Astrocyte (in vitro differentiated cells and primary cell): ENCODE data around the gene SAMD7. TPM values are rescaled to one million over a fixed set of nuclear protein-coding genes. Genes with fewer than 3 reads are reported as not detected.

Source experiments
- DNase-seq: peaks from one replicate; pipeline ENCODE4 v3.0.0-alpha.2; 2010; ENCODE audit warnings: low read depth
- FAIRE-seq: peaks from 2 replicates; lab custom pipeline; 2011; peaks lifted over from hg19 to GRCh38; lab: Jason Lieb, UNC
- H2AFZ ChIP-seq: 2 replicates; pipeline ENCODE4 v1.6.0; 2012; ENCODE audit warnings: low read depth, low read length, inconsistent platforms
- H3K27ac ChIP-seq: 2 replicates; pipeline ENCODE4 v1.5.1; 2011; ENCODE audit warnings: low read depth, low read length, inconsistent platforms
- H3K27me3 ChIP-seq: 2 replicates; pipeline ENCODE4 v1.6.0; 2011; ENCODE audit warnings: low read length, inconsistent platforms; ENCODE audit not compliant: insufficient read depth
- H3K36me3 ChIP-seq: 2 replicates; pipeline ENCODE4 v1.5.1; 2011; ENCODE audit warnings: low read length, inconsistent platforms; ENCODE audit not compliant: insufficient read depth
- H3K4me1 ChIP-seq: 2 replicates; pipeline ENCODE4 v1.5.1; 2011; ENCODE audit warnings: low read length, inconsistent platforms; ENCODE audit not compliant: insufficient read depth
- H3K4me2 ChIP-seq: 2 replicates; pipeline ENCODE4 v1.6.0; 2012; ENCODE audit warnings: low read length, inconsistent platforms
- H3K4me3 ChIP-seq: 2 replicates; pipeline ENCODE4 v1.5.1; 2011; ENCODE audit warnings: low read depth, mild to moderate bottlenecking, low read length, inconsistent platforms; ENCODE audit not compliant: insufficient read depth
- H3K79me2 ChIP-seq: 2 replicates; pipeline ENCODE4 v1.6.0; 2012; ENCODE audit warnings: mild to moderate bottlenecking, low read length, inconsistent platforms; ENCODE audit not compliant: insufficient read depth
- H3K9ac ChIP-seq: 2 replicates; pipeline ENCODE4 v1.6.0; 2012; ENCODE audit warnings: mild to moderate bottlenecking, low read length, inconsistent platforms
- H3K9me3 ChIP-seq: 2 replicates; pipeline ENCODE4 v1.5.1; 2012; ENCODE audit warnings: low read depth, mild to moderate bottlenecking, low read length, inconsistent platforms; ENCODE audit not compliant: insufficient read depth
- H4K20me1 ChIP-seq: 2 replicates; pipeline ENCODE4 v1.6.0; 2012; ENCODE audit warnings: low read length, inconsistent platforms; ENCODE audit not compliant: insufficient read depth
- H3K27ac Mint-ChIP-seq: one replicate; pipeline ENCODE4 v1.8.0; 2021; ENCODE audit warnings: mild to moderate bottlenecking, mixed read lengths; ENCODE audit not compliant: unreplicated experiment
- H3K27me3 Mint-ChIP-seq: one replicate; pipeline ENCODE4 v1.8.0; 2021; ENCODE audit warnings: low read depth, mixed read lengths; ENCODE audit not compliant: unreplicated experiment
- H3K36me3 Mint-ChIP-seq: one replicate; pipeline ENCODE4 v1.8.0; 2021; ENCODE audit warnings: low read depth, mixed read lengths; ENCODE audit not compliant: unreplicated experiment
- H3K4me1 Mint-ChIP-seq: one replicate; pipeline ENCODE4 v1.8.0; 2021; ENCODE audit warnings: low read depth, mixed read lengths; ENCODE audit not compliant: unreplicated experiment
- H3K4me3 Mint-ChIP-seq: one replicate; pipeline ENCODE4 v1.8.0; 2021; ENCODE audit warnings: mild to moderate bottlenecking, moderate library complexity, mixed read lengths; ENCODE audit not compliant: unreplicated experiment
- H3K9me3 Mint-ChIP-seq: one replicate; pipeline ENCODE4 v1.8.0; 2021; ENCODE audit warnings: mild to moderate bottlenecking, mixed read lengths; ENCODE audit not compliant: unreplicated experiment
- CTCF ChIP-seq: IDR thresholded peaks from 2 replicates; pipeline ENCODE4 v1.5.1; 2011; ENCODE audit warnings: low read depth, mild to moderate bottlenecking, inconsistent platforms, low read length, moderate library complexity; ENCODE audit not compliant: insufficient read depth
- EZH2 ChIP-seq: IDR thresholded peaks from 2 replicates; pipeline ENCODE4 v1.6.1; 2012; ENCODE audit warnings: mild to moderate bottlenecking, low read length, inconsistent platforms; ENCODE audit not compliant: insufficient read depth
- total RNA-seq: library from RNA; stranded (reverse); gene quantifications from 2 replicates; pipeline ENCODE4 v1.2.1, GENCODE V29; 2021

Gene SAMD7
- total RNA-seq, 1 donor from 2014 or later, result not detected

GRCh38 chr3:169984292-169984691, 72.9 kb downstream of the SAMD7 start:
- Histone ChIP-seq H3K36me3 (peaks cover 63% of the 10 kb centered on the region), H4K20me1 (peaks cover 3% of the 10 kb centered on the region), H3K9ac (no peak overlapping the region), H3K27me3 (no peaks in the 10 kb centered on the region), H3K4me2 (no peak overlapping the region), H3K9me3 (no peaks in the 10 kb centered on the region), H3K79me2 (no peaks in the 10 kb centered on the region), H3K27ac (no peak overlapping the region), H2AFZ (no peak overlapping the region), H3K4me3 (no peak overlapping the region), H3K4me1 (no peaks in the 10 kb centered on the region)
- Mint-ChIP-seq H3K36me3 (peaks cover 8% of the 10 kb centered on the region), H3K27ac (no peak overlapping the region), H3K4me1 (peaks cover 5% of the 10 kb centered on the region), H3K4me3 (no peak overlapping the region), H3K27me3 (no peaks in the 10 kb centered on the region), H3K9me3 (no peaks in the 10 kb centered on the region)
- TF ChIP-seq CTCF (no peak), EZH2 (no peak)
- FAIRE-seq, result no peak
- no peak for DNase-seq

Other genes with a start within 250 kb of the SAMD7 start
- 11.8 and 15.8 TPM in 2 replicates for gene MECOM, start 247.9 kb upstream of the SAMD7 start, total RNA-seq
- gene TERC, start 146.5 kb upstream of the SAMD7 start, total RNA-seq, result 0.86 and 1.2 TPM in 2 replicates
- 3.3 and 3.7 TPM in 2 replicates for gene ACTRT3, start 142.0 kb upstream of the SAMD7 start, total RNA-seq
- 12.6 and 12.9 TPM in 2 replicates for gene MYNN, start 138.2 kb upstream of the SAMD7 start, total RNA-seq
- gene LRRIQ4, start 98.7 kb upstream of the SAMD7 start, total RNA-seq, result not detected in 2 replicates
- 1.0 and 1.3 TPM in 2 replicates for gene LRRC34, start 98.7 kb upstream of the SAMD7 start, total RNA-seq
- 0.16 TPM in 1 of 2 replicates, not detected in the other for gene LRRC31, start 41.6 kb upstream of the SAMD7 start, total RNA-seq
- gene SEC62, start 55.2 kb downstream of the SAMD7 start, total RNA-seq, result 117 and 122 TPM in 2 replicates
- gene GPR160, start 126.4 kb downstream of the SAMD7 start, total RNA-seq, result 0.79 and 1.4 TPM in 2 replicates